ENCODE measurements around the gene CYB5A. TPM values are rescaled to one million over a fixed set of nuclear protein-coding genes. Genes with fewer than 3 reads are reported as not detected.

The CYB5A gene
- total and polyA plus RNA-seq, 2 of the 8 experiments (the other 6 are each of a cell fraction or from before 2014, with no cell fraction given): 154 to 195 TPM

DNA sequence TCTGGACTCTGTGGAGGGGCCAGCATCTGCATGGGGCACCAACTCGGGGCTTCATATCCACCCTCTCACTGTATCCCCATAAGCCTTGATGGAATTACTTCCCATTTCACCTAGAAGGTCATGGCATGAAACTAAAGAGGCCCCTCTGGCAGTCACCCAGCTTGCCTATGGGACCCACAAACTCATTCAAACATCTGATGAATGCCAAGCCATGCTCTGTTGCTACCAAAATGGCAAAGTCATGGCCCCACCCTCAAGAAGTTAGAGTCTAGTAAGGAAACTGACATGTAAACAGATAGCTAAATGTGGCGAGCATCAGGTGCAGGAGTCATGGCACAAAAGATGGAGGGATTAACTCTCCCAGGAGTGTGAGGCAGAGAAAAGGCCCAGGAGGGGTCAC, 14.5 kb downstream of the CYB5A start:
- CTCF ChIA-PET (ENCODE audit: partially characterized antibody): interaction anchor here (0.8 to 1.4 kb wide), 3 partner anchors 13 to 44 kb away, joined by 3 read pairs; no protein-coding TSS in a partner anchor
- Histone ChIP-seq H4K20me1 (replicated peaks in 1 of 2; ENCODE audit: control insufficient read depth in 1 of 2, insufficient read depth in 2 of 2, low read length in 2 of 2) (no peaks in the 10 kb centered on the region), H2AK5ac (ENCODE audit: low read depth, low read length) (no peak overlapping the region), H3K56ac (replicated peaks; ENCODE audit: insufficient read length, low read depth, low read length) (no peak overlapping the region), H3K9me3 (ENCODE audit: insufficient read depth in 2 of 2, low read depth in 1 of 2, low read length in 1 of 2) (no peaks in the 10 kb centered on the region), H3K79me2 (ENCODE audit: control insufficient read depth in 1 of 2, insufficient read depth in 2 of 2, low read length in 2 of 2) (peaks cover 0 to 88% of the 10 kb centered on the region in 2 experiments; a peak in 3 of 4 replicates), H3K4me1 (replicated peaks in 1 of 4; ENCODE audit: control insufficient read depth in 3 of 4, insufficient read depth in 4 of 4, low read length in 3 of 4) (peaks cover 10 to 24% (median 18%) of the 10 kb centered on the region in 4 experiments), H2BK12ac (ENCODE audit: low read depth, low read length) (no peak overlapping the region), H3K23ac (ENCODE audit: insufficient read length) (no peak overlapping the region), H3K4ac (replicated peaks; ENCODE audit: insufficient read length, low read depth, low read length) (no peak overlapping the region), H3K23me2 (ENCODE audit: low read depth, low read length) (peaks cover 6% of the 10 kb centered on the region; the same call in 1 of the 2 replicates), H3K36me3 (ENCODE audit: control insufficient read depth in 2 of 4, insufficient read depth in 4 of 4, low read length in 3 of 4) (no peaks in the 10 kb centered on the region), H4K8ac (ENCODE audit: extremely low read depth, insufficient read depth, low read length) (no peak overlapping the region), H3K4me2 (ENCODE audit: insufficient read depth in 1 of 2, low read depth in 2 of 2, low read length in 2 of 2) (no peak overlapping the region), H3K18ac (ENCODE audit: extremely low read depth, low read length) (no peak overlapping the region), H2AFZ (ENCODE audit: low read length) (no peak overlapping the region), H3K79me1 (ENCODE audit: low read depth, low read length) (peaks cover 15% of the 10 kb centered on the region), H3K4me3 (ENCODE audit: extremely low read depth in 1 of 4, insufficient read depth in 2 of 4, low read depth in 3 of 4, low read length in 4 of 4) (no peak overlapping the region), H2BK120ac (replicated peaks; ENCODE audit: low read depth, low read length) (no peak overlapping the region), H3K9ac (replicated peaks in 1 of 4; ENCODE audit: extremely low read depth in 1 of 4, low read depth in 3 of 4, low read length in 3 of 4) (no peak overlapping the region), H2BK20ac (ENCODE audit: low read length) (no peak overlapping the region), H4K5ac (ENCODE audit: insufficient read length, low read depth, low read length) (no peak overlapping the region), H4K91ac (replicated peaks; ENCODE audit: insufficient read length, low read length) (no peak overlapping the region), H2BK15ac (ENCODE audit: low read length) (no peak overlapping the region), H2BK5ac (ENCODE audit: low read depth, low read length) (no peak overlapping the region), H3K14ac (ENCODE audit: insufficient read length) (no peak overlapping the region), H3K27ac (ENCODE audit: low read depth, low read length) (no peak overlapping the region), H3K27me3 (replicated peaks in 1 of 4; ENCODE audit: control insufficient read depth in 3 of 4, extremely low read depth in 1 of 4, insufficient read depth in 3 of 4, low read length in 3 of 4) (no peaks in the 10 kb centered on the region)
- DNase-seq (ENCODE audit: low read depth in 1 of 2, low spot score in 2 of 2) (no peak), FAIRE-seq (no peak)
- TF ChIP-seq TAF1 (IDR thresholded peaks at IDR 0.05; ENCODE audit: low read depth, low read length): no peak
- TF ChIP-seq, protein P1, sequence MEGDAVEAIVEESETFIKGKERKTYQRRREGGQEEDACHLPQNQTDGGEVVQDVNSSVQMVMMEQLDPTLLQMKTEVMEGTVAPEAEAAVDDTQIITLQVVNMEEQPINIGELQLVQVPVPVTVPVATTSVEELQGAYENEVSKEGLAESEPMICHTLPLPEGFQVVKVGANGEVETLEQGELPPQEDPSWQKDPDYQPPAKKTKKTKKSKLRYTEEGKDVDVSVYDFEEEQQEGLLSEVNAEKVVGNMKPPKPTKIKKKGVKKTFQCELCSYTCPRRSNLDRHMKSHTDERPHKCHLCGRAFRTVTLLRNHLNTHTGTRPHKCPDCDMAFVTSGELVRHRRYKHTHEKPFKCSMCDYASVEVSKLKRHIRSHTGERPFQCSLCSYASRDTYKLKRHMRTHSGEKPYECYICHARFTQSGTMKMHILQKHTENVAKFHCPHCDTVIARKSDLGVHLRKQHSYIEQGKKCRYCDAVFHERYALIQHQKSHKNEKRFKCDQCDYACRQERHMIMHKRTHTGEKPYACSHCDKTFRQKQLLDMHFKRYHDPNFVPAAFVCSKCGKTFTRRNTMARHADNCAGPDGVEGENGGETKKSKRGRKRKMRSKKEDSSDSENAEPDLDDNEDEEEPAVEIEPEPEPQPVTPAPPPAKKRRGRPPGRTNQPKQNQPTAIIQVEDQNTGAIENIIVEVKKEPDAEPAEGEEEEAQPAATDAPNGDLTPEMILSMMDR (IDR thresholded peaks at IDR 0.05; ENCODE audit: control extremely low read depth in 1 of 3, insufficient read depth in 1 of 3, low read depth in 1 of 3, low read length in 3 of 3): peak in 1 of 3 experiments; percentile 1; a peak in 1 of 4 replicates
- no peak for TF ChIP-seq ASH2L (IDR thresholded peaks at IDR 0.05; ENCODE audit: low read length)
- 82% methylated on average over 2 of the region's 2 CpGs; no CpG with 5 or more reads in 1 of the 2 experiments for WGBS, 2 experiments (ENCODE audit: extremely low coverage in 1 of 2, insufficient coverage in 1 of 2, insufficient read length in 1 of 2, insufficient replicate concordance in 2 of 2, low coverage in 1 of 2, low lambda C conversion rate in 2 of 2, missing lambda C conversion rate in 1 of 2)
- POLR2A ChIA-PET (ENCODE audit: partially characterized antibody): no interaction called here

Measured in H1 (cell line).